Measurements from ENCODE around the gene HSPB7.

DNA sequence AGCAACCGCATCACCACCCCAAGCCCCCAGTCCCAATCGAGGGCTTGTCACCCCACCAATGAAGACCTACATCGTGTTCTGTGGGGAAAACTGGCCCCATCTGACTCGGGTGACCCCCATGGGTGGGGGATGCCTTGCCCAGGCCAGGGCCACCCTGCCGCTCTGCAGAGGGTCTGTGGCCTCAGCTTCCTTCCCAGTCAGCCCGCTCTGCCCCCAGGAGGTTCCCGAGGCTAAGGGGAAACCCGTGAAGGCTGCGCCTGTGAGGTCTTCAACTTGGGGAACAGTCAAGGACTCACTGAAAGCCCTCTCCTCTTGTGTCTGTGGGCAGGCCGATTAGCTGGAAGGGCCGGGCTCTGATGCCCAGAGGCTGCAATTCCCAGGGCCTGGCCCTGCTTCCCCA lies 11.8 kb downstream of the HSPB7 start:
- TF ChIP-seq, protein P1, sequence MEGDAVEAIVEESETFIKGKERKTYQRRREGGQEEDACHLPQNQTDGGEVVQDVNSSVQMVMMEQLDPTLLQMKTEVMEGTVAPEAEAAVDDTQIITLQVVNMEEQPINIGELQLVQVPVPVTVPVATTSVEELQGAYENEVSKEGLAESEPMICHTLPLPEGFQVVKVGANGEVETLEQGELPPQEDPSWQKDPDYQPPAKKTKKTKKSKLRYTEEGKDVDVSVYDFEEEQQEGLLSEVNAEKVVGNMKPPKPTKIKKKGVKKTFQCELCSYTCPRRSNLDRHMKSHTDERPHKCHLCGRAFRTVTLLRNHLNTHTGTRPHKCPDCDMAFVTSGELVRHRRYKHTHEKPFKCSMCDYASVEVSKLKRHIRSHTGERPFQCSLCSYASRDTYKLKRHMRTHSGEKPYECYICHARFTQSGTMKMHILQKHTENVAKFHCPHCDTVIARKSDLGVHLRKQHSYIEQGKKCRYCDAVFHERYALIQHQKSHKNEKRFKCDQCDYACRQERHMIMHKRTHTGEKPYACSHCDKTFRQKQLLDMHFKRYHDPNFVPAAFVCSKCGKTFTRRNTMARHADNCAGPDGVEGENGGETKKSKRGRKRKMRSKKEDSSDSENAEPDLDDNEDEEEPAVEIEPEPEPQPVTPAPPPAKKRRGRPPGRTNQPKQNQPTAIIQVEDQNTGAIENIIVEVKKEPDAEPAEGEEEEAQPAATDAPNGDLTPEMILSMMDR (IDR thresholded peaks at IDR 0.05): no peak
- TF ChIP-seq POLR2A (IDR thresholded peaks at IDR 0.05) (no peak), POLR2AphosphoS5 (IDR thresholded peaks at IDR 0.05; ENCODE audit: insufficient read depth in 1 of 2, low read depth in 1 of 2) (no peak)

All from vagina (tissue), 2 donors.